ENCODE data around the gene MTM1. TPM values are rescaled to one million over a fixed set of nuclear protein-coding genes. Genes with fewer than 3 reads are reported as not detected.

The MTM1 gene
- total and polyA plus RNA-seq, 2 donors from 2014 or later: 6.6 to 20.5 TPM

GRCh38 chrX:150540965-150541364 lies 27.5 kb upstream of the MTM1 start:
- H3K27me3 ChIP-seq (ENCODE audit: control insufficient read depth, insufficient read depth, low read length): no peaks in the 10 kb centered on the region
- no peak overlapping the region for H3K4me3 ChIP-seq (ENCODE audit: low read length in 3 of 3)
- H3K4me1 ChIP-seq (ENCODE audit: control insufficient read depth in 2 of 3, insufficient read depth in 2 of 3, low read depth in 1 of 3, low read length in 3 of 3): peaks cover 0 to under 1% (median 0%) of the 10 kb centered on the region in 3 donors
- DNase-seq (no peak), FAIRE-seq (no peak)
- TF ChIP-seq CTCF (IDR thresholded peaks at IDR 0.05; ENCODE audit: borderline replicate concordance, extremely low read depth, insufficient read depth): no peak
- no peak overlapping the region for H3K27ac ChIP-seq (ENCODE audit: low read depth in 2 of 2, low read length in 2 of 2)
- no peak overlapping the region for H3K9ac ChIP-seq (ENCODE audit: low read length in 3 of 3)
- H3K36me3 ChIP-seq (ENCODE audit: control insufficient read depth in 2 of 3, insufficient read depth in 3 of 3, low read length in 3 of 3): no peaks in the 10 kb centered on the region
- intact Hi-C loops (cut with DNase I): no loop called here
- no peaks in the 10 kb centered on the region for H3K9me3 ChIP-seq (ENCODE audit: control insufficient read depth in 2 of 3, insufficient read depth in 1 of 3, low read length in 3 of 3)

GRCh38 chrX:150542846-150543229 lies 25.6 kb upstream of the MTM1 start:
- H3K4me3 ChIP-seq (ENCODE audit: low read length in 3 of 3): no peak overlapping the region
- peaks cover 0 to 12% (median 0%) of the 10 kb centered on the region in 3 donors for H3K4me1 ChIP-seq (ENCODE audit: control insufficient read depth in 2 of 3, insufficient read depth in 2 of 3, low read depth in 1 of 3, low read length in 3 of 3)
- H3K27me3 ChIP-seq (ENCODE audit: control insufficient read depth, insufficient read depth, low read length): no peaks in the 10 kb centered on the region
- no peak for TF ChIP-seq CTCF (IDR thresholded peaks at IDR 0.05; ENCODE audit: borderline replicate concordance, extremely low read depth, insufficient read depth)
- H3K9ac ChIP-seq (ENCODE audit: low read length in 3 of 3): no peak overlapping the region
- intact Hi-C loops (cut with DNase I): no loop called here
- FAIRE-seq (no peak), DNase-seq (no peak)
- no peak overlapping the region for H3K27ac ChIP-seq (ENCODE audit: low read depth in 2 of 2, low read length in 2 of 2)
- H3K9me3 ChIP-seq (ENCODE audit: control insufficient read depth in 2 of 3, insufficient read depth in 1 of 3, low read length in 3 of 3): no peaks in the 10 kb centered on the region
- no peaks in the 10 kb centered on the region for H3K36me3 ChIP-seq (ENCODE audit: control insufficient read depth in 2 of 3, insufficient read depth in 3 of 3, low read length in 3 of 3)

GRCh38 chrX:150543230-150544155 lies 24.9 kb upstream of the MTM1 start:
- Histone ChIP-seq H3K4me3 (ENCODE audit: low read length in 3 of 3) (no peak overlapping the region), H3K27ac (ENCODE audit: low read depth in 2 of 2, low read length in 2 of 2) (no peak overlapping the region), H3K9me3 (ENCODE audit: control insufficient read depth in 2 of 3, insufficient read depth in 1 of 3, low read length in 3 of 3) (no peaks in the 10 kb centered on the region), H3K4me1 (ENCODE audit: control insufficient read depth in 2 of 3, insufficient read depth in 2 of 3, low read depth in 1 of 3, low read length in 3 of 3) (peaks cover 0 to 17% (median 0%) of the 10 kb centered on the region in 3 donors), H3K36me3 (ENCODE audit: control insufficient read depth in 2 of 3, insufficient read depth in 3 of 3, low read length in 3 of 3) (no peaks in the 10 kb centered on the region), H3K9ac (ENCODE audit: low read length in 3 of 3) (no peak overlapping the region), H3K27me3 (ENCODE audit: control insufficient read depth, insufficient read depth, low read length) (no peaks in the 10 kb centered on the region)
- no peak for TF ChIP-seq CTCF (IDR thresholded peaks at IDR 0.05; ENCODE audit: borderline replicate concordance, extremely low read depth, insufficient read depth)
- intact Hi-C loops (cut with DNase I): no loop called here
- DNase-seq: no peak
- FAIRE-seq: no peak

All from kidney (tissue), 14 donors.